DOHH2 (cell line): ENCODE data around the gene C3orf20.

ENCODE experiments used
- H3F3A ChIP-seq: fragments of 200-600 bp; sonication (generic), shearing (Covaris generic); 2 replicates; pipeline ENCODE4 v1.6.0; 2016; ENCODE audit warnings: antibody characterized with exemption, mild to moderate bottlenecking; ENCODE audit not compliant: control insufficient read depth, insufficient read depth
- H3K27ac ChIP-seq: fragments of 200-600 bp; sonication (generic); 2 replicates; pipeline ENCODE4 v1.5.1; 2014; ENCODE audit warnings: low read depth, mild to moderate bottlenecking, low read length, moderate library complexity
- H3K27me3 ChIP-seq: fragments of 200-600 bp; sonication (generic); 2 replicates; pipeline ENCODE4 v1.6.1; 2014; ENCODE audit warnings: mild to moderate bottlenecking, low read length, mixed read lengths; ENCODE audit not compliant: control insufficient read depth
- H3K36me3 ChIP-seq: fragments of 200-600 bp; sonication (generic); 2 replicates; pipeline ENCODE4 v1.6.1; 2014; ENCODE audit warnings: mild to moderate bottlenecking, low read length, moderate library complexity, mixed read lengths; ENCODE audit not compliant: control insufficient read depth
- H3K4me1 ChIP-seq: fragments of 200-600 bp; sonication (generic); 2 replicates; pipeline ENCODE4 v1.6.1; 2014; ENCODE audit warnings: mild to moderate bottlenecking, low read length, mixed read lengths; ENCODE audit not compliant: control insufficient read depth
- H3K4me2 ChIP-seq: fragments of 200-600 bp; sonication (generic); 2 replicates; pipeline ENCODE4 v1.6.0; 2014; ENCODE audit warnings: mild to moderate bottlenecking, low read length, moderate library complexity
- H3K4me3 ChIP-seq: fragments of 200-600 bp; sonication (generic); 2 replicates; pipeline ENCODE4 v1.5.1; 2014; ENCODE audit warnings: mild to moderate bottlenecking, low read length, mixed read lengths
- H3K79me2 ChIP-seq: fragments of 200-600 bp; sonication (generic); 2 replicates; pipeline ENCODE4 v1.6.1; 2014; ENCODE audit warnings: mild to moderate bottlenecking, low read length, mixed read lengths; ENCODE audit not compliant: control insufficient read depth
- H3K9me2 ChIP-seq: fragments of 200-600 bp; sonication (generic); replicated peaks from 2 replicates; pipeline ENCODE4 v1.6.1; 2014; ENCODE audit warnings: mild to moderate bottlenecking, low read length, mixed read lengths; ENCODE audit not compliant: control insufficient read depth
- H3K9me3 ChIP-seq: fragments of 200-600 bp; sonication (generic); 2 replicates; pipeline ENCODE4 v1.6.1; 2014; ENCODE audit warnings: antibody characterized with exemption, low read length, mixed read lengths; ENCODE audit not compliant: control insufficient read depth, insufficient read depth
- H4K20me1 ChIP-seq: fragments of 200-600 bp; sonication (generic); 2 replicates; pipeline ENCODE4 v1.6.0; 2014; ENCODE audit warnings: low read depth, mild to moderate bottlenecking, antibody characterized with exemption, low read length, moderate library complexity; ENCODE audit not compliant: control insufficient read depth, insufficient read depth
- EZH2phosphoT487 ChIP-seq: fragments of 200-600 bp; sonication (generic); IDR thresholded peaks from 2 replicates; pipeline ENCODE4 v1.6.1; 2017; ENCODE audit warnings: borderline replicate concordance, mild to moderate bottlenecking, antibody characterized with exemption, low read length, moderate library complexity, mixed read lengths
- TF ChIP-seq, protein P1 (sequence below): fragments of 200-600 bp; sonication (generic); IDR thresholded peaks from one replicate; pipeline ENCODE4 v1.5.1; 2014; ENCODE audit warnings: antibody characterized with exemption, mild to moderate bottlenecking, low read depth, low read length; ENCODE audit not compliant: poor library complexity, severe bottlenecking

Gene C3orf20

DNA sequence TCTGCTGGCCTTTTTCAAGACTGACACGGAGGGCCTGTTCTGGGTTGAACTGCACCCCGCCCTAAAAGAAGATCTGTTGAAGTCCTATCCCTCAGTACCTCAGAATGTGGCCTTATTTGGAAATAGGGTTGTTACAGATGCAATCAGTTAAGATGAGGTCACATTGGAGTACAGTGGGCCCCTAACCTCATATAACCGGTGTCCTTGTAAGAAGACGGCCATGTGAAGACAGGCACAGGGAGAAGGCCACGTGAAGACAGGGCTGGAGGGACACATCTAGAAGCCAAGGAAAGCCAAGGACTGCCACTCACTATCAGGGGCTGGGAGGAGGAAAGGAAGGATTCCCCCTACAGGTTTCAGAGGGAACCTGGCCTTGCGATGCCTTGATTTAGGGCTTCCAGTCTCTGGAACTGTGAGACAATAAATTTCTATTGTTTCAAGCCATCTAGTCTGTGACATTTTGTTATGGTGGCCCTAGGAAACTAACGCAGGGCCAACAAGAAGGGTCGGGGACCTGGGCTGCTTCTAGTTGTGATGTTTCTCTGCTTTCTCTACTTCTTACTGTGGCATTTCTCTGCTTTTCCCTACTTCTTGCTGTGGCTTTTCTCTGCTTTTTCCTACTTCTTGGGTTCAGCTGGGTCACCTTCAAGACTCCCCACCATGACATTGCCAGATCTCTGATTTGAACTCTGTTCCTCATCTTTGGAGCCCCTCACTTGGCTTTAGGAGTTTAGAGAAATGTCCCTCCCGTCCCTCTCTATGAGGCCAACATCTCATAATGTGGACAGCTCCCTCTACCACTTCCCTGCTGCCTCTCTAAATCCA is 28.1 kb upstream of the C3orf20 start:
- Histone ChIP-seq H3K36me3 (peaks cover under 1% of the 10 kb centered on the region), H3F3A (no peaks in the 10 kb centered on the region), H3K4me1 (peaks cover 10% of the 10 kb centered on the region), H3K79me2 (peaks cover 10% of the 10 kb centered on the region), H3K9me3 (no peaks in the 10 kb centered on the region), H3K9me2 (no peaks in the 10 kb centered on the region), H3K4me3 (no peak overlapping the region), H4K20me1 (no peaks in the 10 kb centered on the region), H3K27me3 (peaks cover 26% of the 10 kb centered on the region), H3K4me2 (no peak overlapping the region), H3K27ac (no peak overlapping the region)
- TF ChIP-seq EZH2phosphoT487: no peak
- TF ChIP-seq, protein P1, sequence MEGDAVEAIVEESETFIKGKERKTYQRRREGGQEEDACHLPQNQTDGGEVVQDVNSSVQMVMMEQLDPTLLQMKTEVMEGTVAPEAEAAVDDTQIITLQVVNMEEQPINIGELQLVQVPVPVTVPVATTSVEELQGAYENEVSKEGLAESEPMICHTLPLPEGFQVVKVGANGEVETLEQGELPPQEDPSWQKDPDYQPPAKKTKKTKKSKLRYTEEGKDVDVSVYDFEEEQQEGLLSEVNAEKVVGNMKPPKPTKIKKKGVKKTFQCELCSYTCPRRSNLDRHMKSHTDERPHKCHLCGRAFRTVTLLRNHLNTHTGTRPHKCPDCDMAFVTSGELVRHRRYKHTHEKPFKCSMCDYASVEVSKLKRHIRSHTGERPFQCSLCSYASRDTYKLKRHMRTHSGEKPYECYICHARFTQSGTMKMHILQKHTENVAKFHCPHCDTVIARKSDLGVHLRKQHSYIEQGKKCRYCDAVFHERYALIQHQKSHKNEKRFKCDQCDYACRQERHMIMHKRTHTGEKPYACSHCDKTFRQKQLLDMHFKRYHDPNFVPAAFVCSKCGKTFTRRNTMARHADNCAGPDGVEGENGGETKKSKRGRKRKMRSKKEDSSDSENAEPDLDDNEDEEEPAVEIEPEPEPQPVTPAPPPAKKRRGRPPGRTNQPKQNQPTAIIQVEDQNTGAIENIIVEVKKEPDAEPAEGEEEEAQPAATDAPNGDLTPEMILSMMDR: no peak

DNA sequence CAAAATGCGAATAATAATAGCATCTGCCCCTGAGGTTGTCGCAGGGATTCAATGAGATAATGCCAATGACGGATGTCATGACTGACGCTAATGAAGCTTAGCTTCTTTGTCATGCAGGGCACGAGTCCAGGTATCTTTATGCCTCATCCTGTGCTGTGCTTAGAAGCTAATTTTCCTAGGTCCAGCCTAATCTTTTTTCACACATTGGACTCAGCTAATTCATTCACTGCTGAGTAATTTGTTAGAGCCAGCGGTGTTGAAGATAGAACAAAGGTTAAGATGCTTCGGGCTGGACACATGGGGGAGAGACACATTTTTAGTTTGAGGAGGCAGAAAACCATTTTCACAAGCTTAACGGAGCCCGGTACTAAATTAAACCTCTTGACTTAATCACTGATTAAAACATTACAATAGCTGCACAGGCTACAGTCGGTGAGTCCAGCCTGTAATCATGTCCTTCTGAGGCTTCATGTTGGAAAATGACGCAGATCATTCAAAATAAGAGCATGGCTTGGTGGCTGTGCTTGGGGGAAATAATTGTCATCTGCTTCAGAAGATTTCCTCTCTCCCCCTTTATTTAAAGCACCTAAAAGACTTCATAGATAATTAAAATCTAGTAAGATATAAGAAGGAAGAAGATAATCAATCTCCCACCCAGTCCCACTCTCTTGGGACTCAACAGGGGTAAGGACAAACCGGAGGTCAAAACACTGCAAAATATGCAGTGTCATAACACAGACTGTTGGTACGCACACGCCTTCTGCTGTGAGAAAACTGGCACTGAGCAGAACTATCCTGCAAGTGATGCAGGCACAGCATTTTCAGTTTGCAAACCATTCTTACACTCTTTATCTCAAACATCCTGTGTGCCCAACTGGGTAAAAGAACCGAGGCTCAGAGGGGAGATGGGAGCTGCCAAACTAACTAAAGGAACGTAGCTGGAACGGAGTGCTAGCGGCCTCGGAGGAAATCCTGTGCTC is 26.7 kb upstream of the C3orf20 start:
- TF ChIP-seq EZH2phosphoT487: no peak
- TF ChIP-seq, protein P1: no peak

DNA sequence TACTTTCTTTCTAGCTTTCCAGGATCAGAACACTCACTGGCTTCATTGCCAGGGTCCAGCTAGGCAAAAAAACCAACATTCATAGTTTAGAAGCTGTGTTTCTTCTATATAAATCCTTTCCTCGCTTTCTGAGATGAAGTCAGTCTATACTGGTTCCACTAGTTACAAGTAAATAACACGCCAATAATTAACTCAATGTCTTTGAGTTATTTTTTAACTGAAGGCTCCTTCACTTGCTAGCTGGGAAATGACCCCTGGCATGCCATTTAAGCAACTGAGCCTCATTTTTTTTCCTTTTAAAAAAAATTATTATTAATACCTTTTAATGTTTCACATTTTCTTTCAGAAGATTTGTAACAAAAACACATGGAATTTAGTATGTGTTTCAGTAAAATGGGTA is 25.5 kb upstream of the C3orf20 start:
- H3K4me2 ChIP-seq: no peak overlapping the region
- no peaks in the 10 kb centered on the region for H3F3A ChIP-seq
- no peaks in the 10 kb centered on the region; the same call in 1 of the 2 replicates for H4K20me1 ChIP-seq
- peaks cover under 1% of the 10 kb centered on the region; the same call in 1 of the 2 replicates for H3K27me3 ChIP-seq
- TF ChIP-seq, protein P1: no peak
- no peak for TF ChIP-seq EZH2phosphoT487
- no peak overlapping the region for H3K27ac ChIP-seq
- no peaks in the 10 kb centered on the region for H3K9me3 ChIP-seq
- no peak overlapping the region for H3K4me3 ChIP-seq
- H3K4me1 ChIP-seq: peaks cover 29% of the 10 kb centered on the region
- peaks cover 15% of the 10 kb centered on the region for H3K36me3 ChIP-seq
- peaks cover 36% of the 10 kb centered on the region for H3K79me2 ChIP-seq
- H3K9me2 ChIP-seq: no peaks in the 10 kb centered on the region

More for the DNA sequence above, 26.7 kb upstream of the C3orf20 start:
- H3K9me2 ChIP-seq: no peaks in the 10 kb centered on the region
- no peak overlapping the region for H3K4me3 ChIP-seq
- H3K27ac ChIP-seq: no peak overlapping the region
- H3K27me3 ChIP-seq: peaks cover 11% of the 10 kb centered on the region
- H3K4me1 ChIP-seq: peaks cover 19% of the 10 kb centered on the region
- H4K20me1 ChIP-seq: no peaks in the 10 kb centered on the region
- H3K79me2 ChIP-seq: peaks cover 25% of the 10 kb centered on the region
- H3K9me3 ChIP-seq: no peaks in the 10 kb centered on the region
- no peak overlapping the region for H3K4me2 ChIP-seq
- peaks cover 4% of the 10 kb centered on the region for H3K36me3 ChIP-seq
- H3F3A ChIP-seq: no peaks in the 10 kb centered on the region
